ENCODE results near the gene CCDC197.

Gene CCDC197

GRCh38 chr14:93978735-93979134, 18.4 kb upstream of the CCDC197 start:
- no peak for DNase-seq

DNA sequence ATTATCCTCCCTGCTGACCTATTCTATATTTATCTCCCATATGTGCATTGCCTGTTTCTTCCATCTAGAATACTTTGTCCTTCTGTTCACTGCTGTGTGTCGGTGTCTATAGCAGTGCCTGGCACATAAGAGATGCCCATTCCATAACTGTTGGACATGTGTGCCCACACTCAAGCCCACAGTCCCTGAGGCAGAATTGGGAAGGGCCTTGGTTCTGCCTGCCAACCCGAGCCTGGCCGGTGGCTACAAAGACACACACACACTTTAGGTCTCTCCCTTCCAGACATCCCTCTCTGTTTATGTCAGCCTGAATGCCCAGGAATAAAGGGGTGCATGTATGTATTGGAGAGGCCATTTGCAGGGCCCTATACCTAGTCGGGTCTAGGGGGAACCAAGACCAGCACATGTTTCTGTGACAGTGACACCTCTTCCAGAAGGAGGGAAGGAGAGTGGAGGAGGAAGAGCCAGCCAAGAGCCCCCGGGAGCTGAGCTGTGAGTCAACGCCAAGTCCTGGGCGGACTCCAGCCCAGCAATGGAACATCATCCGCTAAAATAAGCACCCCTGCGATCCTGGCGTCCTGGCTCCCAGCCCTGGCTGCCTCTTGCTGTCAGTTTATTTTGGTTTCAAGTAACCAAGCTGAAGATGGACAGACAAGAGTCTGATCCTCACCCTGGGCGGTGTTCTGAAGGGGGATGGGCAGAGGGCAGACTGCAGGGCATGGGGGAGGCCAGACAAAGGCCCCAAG, 16.5 kb upstream of the CCDC197 start:
- DNase-seq, result no peak

DNA sequence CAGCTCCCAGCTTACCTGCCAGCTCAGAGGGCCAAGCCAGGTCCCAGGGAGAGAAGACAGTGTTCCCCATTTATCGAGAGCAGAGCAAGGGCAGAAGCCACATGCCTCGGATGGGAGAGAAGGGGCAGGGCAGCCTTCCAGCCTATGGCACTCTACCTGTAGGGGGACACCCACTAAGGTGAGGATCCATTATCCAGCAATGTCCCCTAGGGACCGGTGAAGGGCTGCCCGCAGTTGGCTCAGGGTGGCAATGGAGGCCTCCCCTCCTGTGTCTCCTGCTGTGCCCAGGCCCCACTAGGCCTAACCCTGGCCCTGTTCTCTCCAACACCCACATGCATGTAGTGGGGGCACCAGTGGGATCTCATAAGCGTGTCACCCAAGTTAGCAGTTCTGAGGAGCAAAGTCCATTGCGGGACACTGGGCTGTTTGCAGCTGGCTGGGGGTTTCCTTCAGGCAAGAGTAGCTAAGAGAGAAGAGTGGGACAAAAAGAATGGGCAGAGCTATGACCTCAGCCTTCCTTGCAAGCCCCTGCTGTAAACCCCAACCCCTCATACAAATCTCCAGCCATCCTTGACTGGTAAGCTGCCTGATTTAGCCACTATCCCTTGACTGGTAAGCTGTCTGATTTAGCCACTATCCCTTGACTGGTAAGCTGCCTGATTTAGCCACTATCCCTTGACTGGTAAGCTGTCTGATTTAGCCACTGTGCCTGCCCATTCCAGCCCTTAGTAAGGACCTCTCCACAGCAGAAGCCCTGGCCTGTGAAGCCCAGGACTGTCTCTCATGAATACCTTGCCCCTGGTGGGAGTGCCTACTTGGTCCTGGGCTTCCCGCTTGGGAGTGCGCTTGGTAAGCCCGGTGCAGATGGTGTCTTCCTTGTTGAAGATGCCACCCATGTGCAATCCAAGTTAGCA, 15.5 kb upstream of the CCDC197 start:
- DNase-seq, result no peak

DNA sequence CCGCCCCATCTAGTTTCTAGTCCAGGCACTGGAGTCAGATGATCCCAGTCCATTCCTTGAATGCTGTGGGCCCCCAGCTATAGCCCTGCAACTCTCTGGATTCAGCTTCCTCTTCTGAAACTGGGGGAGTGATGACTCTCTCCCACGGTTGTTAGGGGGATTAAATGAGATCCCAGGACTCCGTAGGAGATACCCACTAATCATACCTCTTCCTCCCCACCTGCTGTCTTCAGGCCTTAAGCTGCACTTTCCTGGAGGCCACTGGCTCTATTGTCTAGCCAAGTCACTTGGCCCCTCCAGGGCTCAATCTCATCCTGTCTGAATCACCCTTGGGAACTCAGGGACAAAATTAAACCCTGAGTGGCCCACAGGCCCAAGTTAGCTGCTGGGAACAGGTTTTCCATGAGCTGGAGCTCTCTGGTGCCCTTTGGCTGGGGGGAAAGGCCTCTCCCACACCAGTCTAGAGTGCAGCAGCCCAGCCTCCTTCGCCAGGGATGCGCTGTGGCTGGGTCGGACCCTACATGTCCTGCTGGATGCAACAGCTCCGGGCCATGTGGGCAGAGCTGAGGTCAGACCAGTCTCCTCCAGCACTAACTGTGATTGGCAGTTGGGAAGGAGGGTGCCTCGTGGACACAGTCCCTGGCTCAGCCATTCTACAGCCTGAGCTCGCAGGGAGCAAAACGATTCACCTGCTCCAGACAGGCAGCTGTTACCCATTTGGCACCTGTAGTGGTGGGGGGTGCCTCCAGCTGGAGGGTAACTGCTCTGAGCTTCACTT, 14.7 kb upstream of the CCDC197 start:
- DNase-seq, result no peak

- no peak for DNase-seq
Measured at GRCh38 chr14:93984070-93984469, 13.0 kb upstream of the CCDC197 start.

DNA sequence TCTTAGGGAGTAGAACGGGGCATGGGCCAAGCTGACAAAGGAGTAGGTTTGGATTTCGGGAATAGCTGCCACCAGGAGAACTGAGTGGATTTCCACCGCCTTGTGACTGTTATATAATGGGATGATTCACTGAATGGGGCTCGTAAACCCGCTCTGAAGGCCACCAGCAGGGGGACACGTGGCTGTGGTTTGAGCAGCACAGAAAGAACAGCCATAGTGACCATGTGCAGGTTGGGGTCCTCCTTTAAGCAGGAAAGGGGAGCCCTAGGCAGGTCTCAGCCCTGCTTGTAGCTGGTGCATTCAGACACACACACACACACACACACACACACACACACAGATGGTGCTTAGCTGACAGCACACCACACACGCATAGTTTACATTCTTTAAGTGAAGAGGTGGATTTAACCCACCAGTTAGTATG, 12.1 kb upstream of the CCDC197 start:
- DNase-seq, result no peak

DNA sequence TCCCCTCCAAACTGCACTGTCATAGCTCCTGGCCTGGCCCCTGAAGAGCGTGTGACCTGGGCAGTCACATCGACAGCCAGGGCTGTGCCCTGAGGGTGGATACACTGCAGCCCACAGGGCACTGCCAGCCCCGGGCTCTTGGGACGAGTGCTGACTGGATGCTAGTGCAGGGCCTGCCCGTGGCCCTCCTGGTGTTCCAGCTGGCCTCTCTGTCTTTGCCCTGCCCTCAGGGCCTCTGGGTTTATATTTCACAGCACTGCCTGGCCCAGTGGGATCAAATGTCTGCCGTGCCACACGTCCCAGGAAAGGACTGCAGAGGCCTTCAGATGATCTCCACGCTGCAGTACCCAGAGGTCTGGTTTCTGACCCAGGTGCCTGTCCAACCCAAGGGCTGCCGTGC, 10.1 kb upstream of the CCDC197 start:
- DNase-seq, result no peak

GRCh38 chr14:93987376-93987775, 9.7 kb upstream of the CCDC197 start:
- no peak for DNase-seq

GRCh38 chr14:93987815-93988476, 9.2 kb upstream of the CCDC197 start:
- no peak for DNase-seq

GRCh38 chr14:93989939-93990338, 7.2 kb upstream of the CCDC197 start:
- no peak for DNase-seq

- DNase-seq, result no peak
Measured at GRCh38 chr14:93991212-93991611, 5.9 kb upstream of the CCDC197 start.

DNA sequence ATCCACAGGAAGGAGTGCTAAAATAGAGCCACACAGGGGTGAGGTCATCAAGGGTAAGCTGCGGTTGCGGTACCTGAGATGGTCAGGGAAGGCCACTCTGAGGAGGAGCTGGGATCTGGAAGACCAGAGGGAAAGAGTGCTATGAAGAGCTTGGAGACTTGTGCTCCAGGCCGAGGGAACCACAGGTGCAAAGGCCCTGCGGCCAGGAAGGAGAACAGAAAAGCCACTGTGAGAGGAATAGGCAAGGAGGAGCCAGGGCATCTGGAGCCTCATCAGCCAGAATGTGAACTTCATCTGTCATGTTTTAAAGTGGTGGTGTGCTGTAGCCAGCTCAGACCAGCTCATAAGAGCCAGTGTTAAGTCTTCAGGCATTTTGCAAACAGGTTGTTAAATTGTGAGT, 5.5 kb upstream of the CCDC197 start:
- no peak for DNase-seq

- no peak for DNase-seq
Measured at GRCh38 chr14:93993382-93993781, 3.7 kb upstream of the CCDC197 start.

DNA sequence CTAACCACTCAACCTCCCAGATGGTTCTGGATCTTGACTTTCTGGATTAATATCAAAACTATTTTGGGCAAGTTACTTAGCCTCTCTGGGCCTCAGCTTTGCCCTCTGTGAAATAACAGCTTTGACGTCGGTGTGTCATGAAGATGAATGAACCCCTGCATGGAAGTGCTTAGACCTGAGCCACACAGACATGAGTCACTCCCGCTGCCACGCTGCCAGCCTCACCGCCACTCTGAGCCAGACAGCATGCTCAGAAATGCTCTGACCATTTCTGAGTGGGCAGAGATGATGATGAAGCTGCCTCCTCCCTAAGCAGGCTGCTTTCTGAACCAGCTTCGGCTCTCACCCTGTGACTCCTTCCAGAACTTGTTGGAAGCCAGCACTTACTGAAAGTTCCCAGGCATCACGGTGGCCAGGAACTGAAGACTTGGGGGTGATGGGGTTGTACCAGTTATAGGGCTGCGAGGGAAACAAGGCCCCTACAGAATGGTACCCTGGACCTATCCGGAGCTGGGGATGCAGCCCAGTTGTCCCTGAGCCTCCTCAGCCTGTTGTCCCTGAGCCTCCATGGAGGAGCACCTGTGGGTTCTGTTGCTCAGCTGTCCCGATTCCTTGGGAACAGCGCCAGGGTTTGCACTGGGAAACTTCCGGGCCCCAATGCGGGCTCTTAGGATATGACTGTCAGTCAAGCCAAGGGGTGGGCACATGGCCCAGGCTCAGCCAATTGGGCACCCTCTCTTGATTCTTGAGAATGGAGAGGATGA, 2.0 kb upstream of the CCDC197 start:
- DNase-seq, result no peak

DNA sequence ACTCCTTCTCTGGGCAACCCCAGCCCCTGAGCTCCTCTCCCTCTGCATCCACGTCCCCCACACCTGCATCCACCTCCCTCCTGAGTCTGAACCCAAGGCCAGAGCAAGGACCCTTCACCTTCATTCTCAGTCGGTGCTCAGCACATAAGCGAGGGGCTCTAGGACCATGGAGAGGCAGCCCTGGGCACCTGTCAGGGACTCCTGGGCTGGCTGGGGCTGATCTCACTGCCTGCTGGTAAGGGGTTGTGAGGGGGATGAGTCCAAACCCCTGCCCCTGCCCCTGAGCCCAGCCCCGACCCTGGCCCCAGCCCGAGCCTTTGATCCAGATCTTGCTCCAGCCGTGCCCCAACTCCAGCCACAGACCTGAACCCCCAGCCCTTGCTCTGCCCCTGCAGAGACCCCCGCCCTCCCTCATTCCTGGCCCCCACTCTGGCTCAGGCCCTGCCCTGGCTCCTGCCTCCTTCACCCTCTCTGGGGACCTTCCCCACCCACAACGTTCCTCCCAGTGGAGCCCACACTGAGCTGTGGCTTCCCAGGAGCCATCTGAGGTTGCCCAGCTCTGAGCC, 888 bp upstream of the CCDC197 start:
- DNase-seq, result no peak

- DNase-seq, result no peak
Measured at GRCh38 chr14:93997916-93998870, 1.1 kb downstream of the CCDC197 start.

GRCh38 chr14:93998871-93999403, 1.8 kb downstream of the CCDC197 start:
- DNase-seq, result no peak

GRCh38 chr14:93999573-93999972, 2.5 kb downstream of the CCDC197 start:
- DNase-seq, result no peak

GRCh38 chr14:94000267-94000666, 3.2 kb downstream of the CCDC197 start:
- no peak for DNase-seq

DNA sequence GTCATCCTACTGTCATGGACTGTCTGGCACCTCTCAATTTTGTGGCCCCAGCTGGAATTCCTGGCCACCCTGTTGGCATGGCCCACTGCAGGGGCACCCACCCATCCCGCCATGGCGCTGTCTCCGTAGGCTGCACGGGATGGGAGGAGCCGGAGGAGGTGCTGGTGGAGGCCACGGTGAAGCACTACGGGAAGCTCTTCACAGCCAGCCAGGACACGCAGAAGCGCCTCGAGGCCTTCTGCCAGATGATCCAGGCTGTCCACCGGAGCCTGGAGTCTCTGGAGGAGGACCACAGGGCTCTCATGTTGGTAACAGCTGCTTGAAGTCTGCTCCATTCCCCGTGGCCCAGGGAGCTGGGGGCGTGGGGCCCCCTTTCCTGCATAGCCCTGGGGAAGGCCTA, 3.9 kb downstream of the CCDC197 start:
- DNase-seq, result no peak
